Hematopoietic multipotent progenitor cell (in vitro differentiated cells): ENCODE data around the gene KRT16. TPM values are rescaled to one million over a fixed set of nuclear protein-coding genes. Genes with fewer than 3 reads are reported as not detected.
A peak's percentile ranks its signal among the peaks of the same experiment; 100 is the strongest.
"Not testable (repeated sequence)": the region's sequence is repeated elsewhere in the genome, so short reads cannot be mapped to it uniquely, and the experiment has no call there.

Experiments
- DNase-seq, 3 donors: peaks; one replicate each; pipeline ENCODE4 v3.0.0-alpha.2; 2011 to 2015; ENCODE audit warnings: low read depth in 2 of 3, low spot score in 2 of 3
- total RNA-seq: library from RNA; depleted of rRNA; stranded (reverse); fragments of >200 nt; gene quantifications from one replicate; pipeline ENCODE4 v1.2.3, GENCODE V29; 2012

The KRT16 gene
- total RNA-seq, 1 donor, result not detected

GRCh38 chr17:41617698-41618097 is 5.1 kb upstream of the KRT16 start:
- DNase-seq, result no peak

GRCh38 chr17:41617136-41617535 is 4.6 kb upstream of the KRT16 start:
- no peak for DNase-seq

GRCh38 chr17:41616486-41616885 is 3.9 kb upstream of the KRT16 start:
- not testable (repeated sequence) for DNase-seq

- DNase-seq, result no peak
Observed at GRCh38 chr17:41615454-41615853, 2.9 kb upstream of the KRT16 start.

- DNase-seq, result not testable (repeated sequence)
Observed at GRCh38 chr17:41614767-41615166, 2.2 kb upstream of the KRT16 start.

GRCh38 chr17:41614098-41614497 is 1.5 kb upstream of the KRT16 start:
- DNase-seq, result no peak

GRCh38 chr17:41613277-41614082 is 913 bp upstream of the KRT16 start:
- no peak for DNase-seq

GRCh38 chr17:41610965-41611640 is 1.5 kb downstream of the KRT16 start:
- no peak for DNase-seq

- peak in 1 of 3 donors; percentile 39 for DNase-seq
Observed at GRCh38 chr17:41610061-41610517, 2.5 kb downstream of the KRT16 start.

GRCh38 chr17:41606930-41607329 is 5.6 kb downstream of the KRT16 start:
- DNase-seq, result not testable (repeated sequence)

GRCh38 chr17:41602524-41602923 is 10.0 kb downstream of the KRT16 start:
- DNase-seq, result no peak

- DNase-seq, result no peak
Observed at GRCh38 chr17:41600318-41600717, 12.2 kb downstream of the KRT16 start.

GRCh38 chr17:41599680-41600079 is 12.9 kb downstream of the KRT16 start:
- DNase-seq, result no peak

- no peak for DNase-seq
Observed at GRCh38 chr17:41595585-41595984, 17.0 kb downstream of the KRT16 start.

- no peak for DNase-seq
Observed at GRCh38 chr17:41594363-41594915, 18.1 kb downstream of the KRT16 start.

- no peak for DNase-seq
Observed at GRCh38 chr17:41593306-41593981, 19.1 kb downstream of the KRT16 start.

- no peak for DNase-seq
Observed at GRCh38 chr17:41592601-41593305, 19.8 kb downstream of the KRT16 start.

GRCh38 chr17:41589301-41589700 is 23.3 kb downstream of the KRT16 start:
- DNase-seq, result no peak

GRCh38 chr17:41588126-41588810 is 24.3 kb downstream of the KRT16 start:
- DNase-seq, result no peak
